ENCODE measurements around the gene C2CD4B. TPM values are rescaled to one million over a fixed set of nuclear protein-coding genes. Genes with fewer than 3 reads are reported as not detected.

C2CD4B gene
- total RNA-seq, 2 experiments from 2014 or later = 0.16 to 0.20 TPM

GRCh38 chr15:62136911-62137865, 27.9 kb downstream of the C2CD4B start:
- Mint-ChIP-seq H3K9me3 (no peaks in the 10 kb centered on the region), H3K36me3 (ENCODE audit: low read depth) (no peaks in the 10 kb centered on the region), H3K27ac (no peak overlapping the region), H3K27me3 (no peaks in the 10 kb centered on the region), H3K4me1 (ENCODE audit: low read depth) (no peaks in the 10 kb centered on the region), H3K4me3 (no peak overlapping the region)
- POLR2A ChIA-PET = no interaction called here
- Histone ChIP-seq H3K36me3 (ENCODE audit: insufficient read depth, low read length) (no peaks in the 10 kb centered on the region), H3K4me1 (ENCODE audit: insufficient read depth, low read length) (no peaks in the 10 kb centered on the region), H3K9me3 (ENCODE audit: control insufficient read depth in 1 of 2, insufficient read depth in 1 of 2, low read length in 2 of 2) (no peaks in the 10 kb centered on the region), H3K27ac (ENCODE audit: low read depth in 1 of 2, low read length in 2 of 2) (no peak overlapping the region), H3K27me3 (ENCODE audit: control insufficient read depth in 1 of 2, insufficient read depth in 2 of 2, low read length in 2 of 2) (no peaks in the 10 kb centered on the region), H3K4me3 (ENCODE audit: low read length) (no peak overlapping the region)
- ATAC-seq (ENCODE audit: poor library complexity) = no peak
- CTCF ChIA-PET = interaction anchor here (1.1 kb wide), 1 partner anchor 48 kb away, joined by 3 read pairs; no protein-coding TSS in a partner anchor
- TF ChIP-seq CTCF (IDR thresholded peaks at IDR 0.05) = no peak
- intact Hi-C loops (cut with DNase I, micrococcal nuclease) = no loop called here
- DNase-seq = no peak

GRCh38 chr15:62135532-62136134, 29.5 kb downstream of the C2CD4B start:
- no peak overlapping the region for H3K4me3 ChIP-seq (ENCODE audit: low read length)
- DNase-seq (no peak), ATAC-seq (ENCODE audit: poor library complexity) (no peak)
- Mint-ChIP-seq H3K27ac (no peak overlapping the region), H3K27me3 (no peaks in the 10 kb centered on the region), H3K36me3 (ENCODE audit: low read depth) (no peaks in the 10 kb centered on the region), H3K4me1 (ENCODE audit: low read depth) (no peaks in the 10 kb centered on the region), H3K9me3 (no peaks in the 10 kb centered on the region), H3K4me3 (no peak overlapping the region)
- intact Hi-C loops (cut with DNase I, micrococcal nuclease) = no loop called here
- ChIA-PET CTCF (interaction anchor here (1.1 kb wide), 1 partner anchor 47 kb away, joined by 3 read pairs; no protein-coding TSS in a partner anchor), POLR2A (no interaction called here)
- H3K36me3 ChIP-seq (ENCODE audit: insufficient read depth, low read length) = no peaks in the 10 kb centered on the region
- H3K27ac ChIP-seq (ENCODE audit: low read depth in 1 of 2, low read length in 2 of 2) = no peak overlapping the region
- H3K4me1 ChIP-seq (ENCODE audit: insufficient read depth, low read length) = no peaks in the 10 kb centered on the region
- TF ChIP-seq CTCF (IDR thresholded peaks at IDR 0.05) = no peak
- H3K27me3 ChIP-seq (ENCODE audit: control insufficient read depth in 1 of 2, insufficient read depth in 2 of 2, low read length in 2 of 2) = no peaks in the 10 kb centered on the region
- H3K9me3 ChIP-seq (ENCODE audit: control insufficient read depth in 1 of 2, insufficient read depth in 1 of 2, low read length in 2 of 2) = no peaks in the 10 kb centered on the region

GRCh38 chr15:62133141-62133540, 31.9 kb downstream of the C2CD4B start:
- no peak overlapping the region for H3K4me3 Mint-ChIP-seq
- H3K4me3 ChIP-seq (ENCODE audit: low read length) = no peak overlapping the region
- ChIA-PET POLR2A (no interaction called here), CTCF (no interaction called here)
- no peaks in the 10 kb centered on the region for H3K9me3 ChIP-seq (ENCODE audit: control insufficient read depth in 1 of 2, insufficient read depth in 1 of 2, low read length in 2 of 2)
- H3K27me3 Mint-ChIP-seq = no peaks in the 10 kb centered on the region
- peaks cover 14% of the 10 kb centered on the region for H3K4me1 Mint-ChIP-seq (ENCODE audit: low read depth)
- DNase-seq (no peak), ATAC-seq (ENCODE audit: poor library complexity) (no peak)
- H3K27me3 ChIP-seq (ENCODE audit: control insufficient read depth in 1 of 2, insufficient read depth in 2 of 2, low read length in 2 of 2) = no peaks in the 10 kb centered on the region
- peaks cover 7% of the 10 kb centered on the region for H3K4me1 ChIP-seq (ENCODE audit: insufficient read depth, low read length)
- H3K36me3 Mint-ChIP-seq (ENCODE audit: low read depth) = no peaks in the 10 kb centered on the region
- intact Hi-C loops (cut with DNase I, micrococcal nuclease) = no loop called here
- H3K27ac ChIP-seq (ENCODE audit: low read depth in 1 of 2, low read length in 2 of 2) = no peak overlapping the region
- no peaks in the 10 kb centered on the region for H3K36me3 ChIP-seq (ENCODE audit: insufficient read depth, low read length)
- TF ChIP-seq CTCF (IDR thresholded peaks at IDR 0.05) = no peak
- H3K27ac Mint-ChIP-seq = no peak overlapping the region
- no peaks in the 10 kb centered on the region for H3K9me3 Mint-ChIP-seq
